Activated CD4-positive, alpha-beta T cell treated with anti-CD3 and anti-CD28 coated beads, Interleukin-2, amount 10 ng/mL, durations not matched to agents 7 days and 5 days (primary cell): Measurements from ENCODE around the gene NRXN2. TPM values are rescaled to one million over a fixed set of nuclear protein-coding genes. Genes with fewer than 3 reads are reported as not detected.

ENCODE experiments used
- CTCF ChIA-PET: fragments of 350-600 bp; sonication (Branson Sonifier 250); formaldehyde crosslinking; loops from one replicate; lab custom pipeline; 2021; ENCODE audit warnings: antibody characterized with exemption; lab: Charles Lee
- POLR2A ChIA-PET: fragments of 350-600 bp; sonication (Branson Sonifier 250); formaldehyde crosslinking; loops from one replicate; lab custom pipeline; 2021; ENCODE audit warnings: antibody characterized with exemption; lab: Charles Lee
- DNase-seq: peaks from one replicate; pipeline ENCODE4 v3.0.0-alpha.2; 2020
- H3K27ac Mint-ChIP-seq: one replicate; pipeline ENCODE4 v1.8.0; 2021; ENCODE audit warnings: mild to moderate bottlenecking, moderate library complexity, mixed read lengths
- H3K27me3 Mint-ChIP-seq: one replicate; pipeline ENCODE4 v1.8.0; 2021; ENCODE audit warnings: mixed read lengths
- H3K36me3 Mint-ChIP-seq: one replicate; pipeline ENCODE4 v1.8.0; 2021; ENCODE audit warnings: low read depth, mixed read lengths
- H3K4me1 Mint-ChIP-seq: one replicate; pipeline ENCODE4 v1.8.0; 2021; ENCODE audit warnings: mixed read lengths
- H3K4me3 Mint-ChIP-seq: one replicate; pipeline ENCODE4 v1.8.0; 2021; ENCODE audit warnings: mild to moderate bottlenecking, moderate library complexity, mixed read lengths
- H3K9me3 Mint-ChIP-seq: one replicate; pipeline ENCODE4 v1.8.0; 2021; ENCODE audit warnings: mixed read lengths
- total RNA-seq, 2 experiments: library from RNA; stranded (reverse); gene quantifications; one replicate each; pipeline ENCODE4 v1.2.3, GENCODE V29; 2021

Gene NRXN2
- under 1 TPM; 0.07 to 0.15 TPM for total RNA-seq

GRCh38 chr11:64723117-64723906, at the start of gene NRXN2:
TSS of gene NRXN2 (minus strand) at chr11:64723197. CDS start at chr11:64713699, 9,498 bp downstream.
- DNase-seq = peak; percentile 88
- no peaks in the 10 kb centered on the region for H3K9me3 Mint-ChIP-seq
- H3K27ac Mint-ChIP-seq = peak within 1 kb of the TSS; percentile 25
- H3K36me3 Mint-ChIP-seq = peaks cover 10% of the 10 kb centered on the region
- ChIA-PET POLR2A (no interaction called here), CTCF (interaction anchor here (0.6 to 1.1 kb wide), 2 partner anchors 52 to 290 kb away, joined by 3 to 4 read pairs; no protein-coding TSS in a partner anchor)
- peaks cover 15% of the 10 kb centered on the region for H3K4me1 Mint-ChIP-seq
- peaks cover 30% of the 10 kb centered on the region for H3K27me3 Mint-ChIP-seq
- peak within 1 kb of the TSS; percentile 58 for H3K4me3 Mint-ChIP-seq

GRCh38 chr11:64772303-64773018, 49.5 kb upstream of the NRXN2 start:
- no peaks in the 10 kb centered on the region for H3K9me3 Mint-ChIP-seq
- H3K27me3 Mint-ChIP-seq = no peaks in the 10 kb centered on the region
- H3K36me3 Mint-ChIP-seq = peaks cover 97% of the 10 kb centered on the region
- CTCF ChIA-PET = interaction anchor here (0.7 to 7.6 kb wide), 3 partner anchors 10 to 47 kb away, joined by 3 to 51 read pairs (median 3); no protein-coding TSS in a partner anchor
- H3K4me1 Mint-ChIP-seq = peaks cover 89% of the 10 kb centered on the region
- POLR2A ChIA-PET = interaction anchor here (0.6 to 1.4 kb wide), 2 partner anchors 20 to 27 kb away, joined by 3 to 8 read pairs; no protein-coding TSS in a partner anchor
- H3K4me3 Mint-ChIP-seq = peak overlapping the region; percentile 35
- peak overlapping the region; percentile 81 for H3K27ac Mint-ChIP-seq
- no peak for DNase-seq

GRCh38 chr11:64771861-64772260, 48.9 kb upstream of the NRXN2 start:
- Mint-ChIP-seq H3K4me1 (peaks cover 91% of the 10 kb centered on the region), H3K36me3 (peaks cover 97% of the 10 kb centered on the region), H3K4me3 (no peak overlapping the region), H3K9me3 (no peaks in the 10 kb centered on the region), H3K27me3 (no peaks in the 10 kb centered on the region), H3K27ac (peak overlapping the region; percentile 81)
- POLR2A ChIA-PET = interaction anchor here (1.4 kb wide), 1 partner anchor 27 kb away, joined by 3 read pairs; no protein-coding TSS in a partner anchor
- DNase-seq = no peak
- CTCF ChIA-PET = interaction anchor here (1.1 to 7.6 kb wide), 3 partner anchors 9 to 27 kb away, joined by 3 to 51 read pairs (median 5); partner anchors contain the start of gene RASGRP2

GRCh38 chr11:64770120-64770519, 47.1 kb upstream of the NRXN2 start:
- no peak overlapping the region for H3K4me3 Mint-ChIP-seq
- no peak for DNase-seq
- H3K27me3 Mint-ChIP-seq = no peaks in the 10 kb centered on the region
- H3K9me3 Mint-ChIP-seq = no peaks in the 10 kb centered on the region
- CTCF ChIA-PET = interaction anchor here (1.5 to 7.6 kb wide), 2 partner anchors 8 to 27 kb away, joined by 4 to 51 read pairs; no protein-coding TSS in a partner anchor
- POLR2A ChIA-PET = no interaction called here
- peaks cover 86% of the 10 kb centered on the region for H3K4me1 Mint-ChIP-seq
- peaks cover 91% of the 10 kb centered on the region for H3K36me3 Mint-ChIP-seq
- H3K27ac Mint-ChIP-seq = no peak overlapping the region

GRCh38 chr11:64769283-64769682, 46.3 kb upstream of the NRXN2 start:
- ChIA-PET POLR2A (no interaction called here), CTCF (interaction anchor here (1.1 kb wide), 1 partner anchor 9 kb away, joined by 5 read pairs; the partner anchor contains the start of gene PYGM)
- no peak overlapping the region for H3K4me3 Mint-ChIP-seq
- H3K27ac Mint-ChIP-seq = peak overlapping the region; percentile 27
- H3K27me3 Mint-ChIP-seq = no peaks in the 10 kb centered on the region
- no peaks in the 10 kb centered on the region for H3K9me3 Mint-ChIP-seq
- H3K4me1 Mint-ChIP-seq = peaks cover 86% of the 10 kb centered on the region
- no peak for DNase-seq
- peaks cover 91% of the 10 kb centered on the region for H3K36me3 Mint-ChIP-seq

GRCh38 chr11:64768300-64768694, 45.3 kb upstream of the NRXN2 start:
- DNase-seq = no peak
- Mint-ChIP-seq H3K4me3 (no peak overlapping the region), H3K27me3 (no peaks in the 10 kb centered on the region), H3K27ac (peak overlapping the region; percentile 14), H3K4me1 (peaks cover 87% of the 10 kb centered on the region), H3K9me3 (no peaks in the 10 kb centered on the region), H3K36me3 (peaks cover 92% of the 10 kb centered on the region)
- CTCF ChIA-PET = interaction anchor here (1.0 to 1.3 kb wide), 4 partner anchors 8 to 229 kb away, joined by 3 to 5 read pairs (median 4); partner anchors contain the start of genes BATF2, PYGM and SF1
- POLR2A ChIA-PET = no interaction called here

GRCh38 chr11:64767344-64768299, 44.6 kb upstream of the NRXN2 start:
- Mint-ChIP-seq H3K27me3 (no peaks in the 10 kb centered on the region), H3K4me1 (peaks cover 87% of the 10 kb centered on the region), H3K9me3 (no peaks in the 10 kb centered on the region), H3K27ac (peak overlapping the region; percentile 91), H3K36me3 (peaks cover 92% of the 10 kb centered on the region), H3K4me3 (no peak overlapping the region)
- POLR2A ChIA-PET = no interaction called here
- DNase-seq = peak; percentile 91
- CTCF ChIA-PET = interaction anchor here (1.0 to 1.3 kb wide), 4 partner anchors 8 to 229 kb away, joined by 3 to 5 read pairs (median 4); partner anchors contain the start of genes BATF2, PYGM and SF1

- peaks cover 92% of the 10 kb centered on the region for H3K36me3 Mint-ChIP-seq
- H3K9me3 Mint-ChIP-seq = no peaks in the 10 kb centered on the region
- ChIA-PET POLR2A (no interaction called here), CTCF (interaction anchor here (1.1 to 1.2 kb wide), 2 partner anchors 18 to 230 kb away, joined by 3 read pairs; partner anchors contain the start of gene BATF2)
- H3K27ac Mint-ChIP-seq = peak overlapping the region; percentile 91
- no peak overlapping the region for H3K4me3 Mint-ChIP-seq
- peaks cover 87% of the 10 kb centered on the region for H3K4me1 Mint-ChIP-seq
- no peak for DNase-seq
- no peaks in the 10 kb centered on the region for H3K27me3 Mint-ChIP-seq
Measured at GRCh38 chr11:64766881-64767280, 43.9 kb upstream of the NRXN2 start.

- POLR2A ChIA-PET = no interaction called here
- DNase-seq = no peak
Measured at GRCh38 chr11:64765851-64766665, 43.1 kb upstream of the NRXN2 start.

GRCh38 chr11:64765291-64765850, 42.4 kb upstream of the NRXN2 start:
- H3K36me3 Mint-ChIP-seq = peaks cover 87% of the 10 kb centered on the region
- H3K9me3 Mint-ChIP-seq = no peaks in the 10 kb centered on the region
- ChIA-PET CTCF (interaction anchor here (3.8 to 5.7 kb wide), 2 partner anchors 8 to 22 kb away, joined by 25 to 51 read pairs; partner anchors contain the start of gene RASGRP2), POLR2A (interaction anchor here (0.7 kb wide), 1 partner anchor 504 kb away, joined by 3 read pairs; no protein-coding TSS in a partner anchor)
- DNase-seq = no peak
- H3K27ac Mint-ChIP-seq = peak overlapping the region; percentile 94
- no peaks in the 10 kb centered on the region for H3K27me3 Mint-ChIP-seq
- peak overlapping the region; percentile 76 for H3K4me3 Mint-ChIP-seq
- H3K4me1 Mint-ChIP-seq = peaks cover 91% of the 10 kb centered on the region

More at GRCh38 chr11:64765851-64766665, 43.1 kb upstream of the NRXN2 start:
- H3K9me3 Mint-ChIP-seq = no peaks in the 10 kb centered on the region
- peaks cover 89% of the 10 kb centered on the region for H3K36me3 Mint-ChIP-seq
- H3K4me3 Mint-ChIP-seq = peak overlapping the region; percentile 27
- peaks cover 89% of the 10 kb centered on the region for H3K4me1 Mint-ChIP-seq
- H3K27ac Mint-ChIP-seq = peak overlapping the region; percentile 94
- H3K27me3 Mint-ChIP-seq = no peaks in the 10 kb centered on the region
- CTCF ChIA-PET = interaction anchor here (1.1 kb wide), 1 partner anchor 17 kb away, joined by 3 read pairs; no protein-coding TSS in a partner anchor
